H1 (cell line): ENCODE data around the gene SPEF1. TPM values are rescaled to one million over a fixed set of nuclear protein-coding genes. Genes with fewer than 3 reads are reported as not detected.

ENCODE experiments used
- ASH2L ChIP-seq: fragments of 200-600, 300-600 bp; sonication (generic); IDR thresholded peaks from one replicate; pipeline ENCODE4 v1.7.1; 2017; ENCODE audit warnings: low read length
- CBX8 ChIP-seq: fragments of 300-800, 300-1000 bp; sonication (generic); IDR thresholded peaks from 2 replicates; pipeline ENCODE4 v1.7.1; 2016; ENCODE audit warnings: low read depth, low read length, borderline replicate concordance
- CREB1 ChIP-seq: IDR thresholded peaks from 2 replicates; pipeline ENCODE4 v1.6.1; 2012; ENCODE audit warnings: inconsistent platforms
- FOSL1 ChIP-seq: IDR thresholded peaks from 2 replicates; pipeline ENCODE4 v1.6.1; 2011; ENCODE audit warnings: mild to moderate bottlenecking, low read depth, low read length, moderate library complexity; ENCODE audit not compliant: insufficient read depth
- GABPA ChIP-seq: IDR thresholded peaks from 2 replicates; pipeline ENCODE4 v1.6.1; 2011; ENCODE audit warnings: mild to moderate bottlenecking, low read length, moderate library complexity, borderline replicate concordance; ENCODE audit not compliant: insufficient read depth
- HDAC2 ChIP-seq, 2 experiments: fragments of 300-600 bp in 1 of 2; sonication (generic) in 1 of 2; IDR thresholded peaks; 2 replicates each; pipeline ENCODE4 v1.6.1; 2011 to 2012; ENCODE audit warnings: low read depth in 2 of 2, low read length in 2 of 2, mild to moderate bottlenecking in 2 of 2, moderate library complexity in 2 of 2, borderline replicate concordance in 1 of 2, inconsistent platforms in 1 of 2
- JUN ChIP-seq: IDR thresholded peaks from 2 replicates; pipeline ENCODE4 v1.6.1; 2011; ENCODE audit warnings: low read depth, mild to moderate bottlenecking, improper control_type of control experiment, low read length
- JUND ChIP-seq: IDR thresholded peaks from 2 replicates; pipeline ENCODE4 v1.6.1; 2011; ENCODE audit warnings: mild to moderate bottlenecking, improper control_type of control experiment, low read length
- KDM5A ChIP-seq: fragments of 200-600 bp; IDR thresholded peaks from 2 replicates; pipeline ENCODE4 v1.7.1; 2012; ENCODE audit warnings: mild to moderate bottlenecking, low read length, inconsistent platforms, mixed read lengths
- NANOG ChIP-seq: IDR thresholded peaks from 2 replicates; pipeline ENCODE4 v1.6.1; 2011; ENCODE audit warnings: low read length, low read depth, mild to moderate bottlenecking, inconsistent platforms; ENCODE audit not compliant: insufficient read depth, poor library complexity, severe bottlenecking
- NRF1 ChIP-seq: IDR thresholded peaks from 2 replicates; pipeline ENCODE4 v1.6.1; 2011; ENCODE audit warnings: mild to moderate bottlenecking, low read depth, low read length, improper control_type of control experiment
- PHF8 ChIP-seq: fragments of 200-600 bp; sonication (generic); conservative IDR thresholded peaks from 2 replicates; pipeline ENCODE4 v1.7.1; 2012; ENCODE audit warnings: low read depth, mild to moderate bottlenecking, inconsistent platforms, low read length, moderate library complexity
- POLR2A ChIP-seq, 2 experiments: IDR thresholded peaks; 1 replicate in 1 of 2; 2 replicates in 1 of 2; pipeline ENCODE4 v1.6.1; 2011; ENCODE audit warnings: low read depth in 2 of 2, low read length in 2 of 2, mild to moderate bottlenecking in 2 of 2; ENCODE audit errors: control extremely low read depth in 1 of 2
- POLR2AphosphoS5 ChIP-seq: IDR thresholded peaks from 2 replicates; pipeline ENCODE4 v1.6.1; 2011; ENCODE audit warnings: low read depth, low read length
- POU5F1 ChIP-seq: IDR thresholded peaks from 2 replicates; pipeline ENCODE4 v1.6.1; 2011; ENCODE audit warnings: low read depth, mild to moderate bottlenecking, low read length, moderate library complexity
- SAP30 ChIP-seq: fragments of 300-600 bp; sonication (generic); IDR thresholded peaks from 2 replicates; pipeline ENCODE4 v1.7.1; 2012; ENCODE audit warnings: low read length, moderate library complexity, mild to moderate bottlenecking, inconsistent platforms; ENCODE audit not compliant: insufficient read depth, insufficient replicate concordance
- SIRT6 ChIP-seq: IDR thresholded peaks from one replicate; pipeline ENCODE4 v1.7.1; 2012; ENCODE audit warnings: low read length, inconsistent platforms
- SIX5 ChIP-seq: IDR thresholded peaks from 2 replicates; pipeline ENCODE4 v1.6.1; 2011; ENCODE audit warnings: mild to moderate bottlenecking, low read depth, low read length
- SP1 ChIP-seq: IDR thresholded peaks from 2 replicates; pipeline ENCODE4 v1.6.1; 2011; ENCODE audit warnings: low read depth, low read length
- SUZ12 ChIP-seq: fragments of 200-600 bp; sonication (generic); IDR thresholded peaks from 2 replicates; pipeline ENCODE4 v1.6.1; 2012; ENCODE audit warnings: mild to moderate bottlenecking, inconsistent platforms, low read length, moderate library complexity, mixed read lengths
- TAF1 ChIP-seq: IDR thresholded peaks from 2 replicates; pipeline ENCODE4 v1.6.1; 2011; ENCODE audit warnings: mild to moderate bottlenecking, low read depth, low read length
- TCF12 ChIP-seq: IDR thresholded peaks from 2 replicates; pipeline ENCODE4 v1.6.1; 2011; ENCODE audit warnings: low read depth, mild to moderate bottlenecking, low read length
- TEAD4 ChIP-seq: IDR thresholded peaks from 2 replicates; pipeline ENCODE4 v1.6.1; 2012; ENCODE audit warnings: low read depth, low read length, inconsistent platforms, mixed read lengths
- YY1 ChIP-seq: IDR thresholded peaks from 2 replicates; pipeline ENCODE4 v1.6.1; 2011; ENCODE audit warnings: low read depth, mild to moderate bottlenecking, low read length
- ZNF274 ChIP-seq: IDR thresholded peaks from 2 replicates; pipeline ENCODE4 v1.7.0; 2012; ENCODE audit warnings: low read length, borderline replicate concordance; ENCODE audit errors: extremely low read depth
- polyA plus RNA-seq, 7 experiments: library from polyadenylated mRNA; depleted of rRNA in 3 of 7; stranded (reverse) in 5 of 7; unstranded in 2 of 7; fragments of >200 nt in 5 of 7; fragments of 200-250 nt in 2 of 7; gene quantifications; 1 replicate in 5 of 7; 2 replicates in 1 of 7; 4 replicates in 1 of 7; pipeline versions ENCODE4 v1.2.1 to v1.2.3, GENCODE V29; 2011 to 2013; ENCODE audit warnings: missing spikeins in 2 of 7, mixed read lengths in 2 of 7
- total RNA-seq: library from RNA; stranded (reverse); fragmentation: NEBNext Ultra II Directional; extraction: Animal tissue kit (Norgen Biotek cat#: 25700); gene quantifications from 2 replicates; pipeline ENCODE4 v1.2.1, GENCODE V29; 2021

SPEF1 gene
- total and polyA plus RNA-seq, 2 of the 8 experiments (the other 6 are each of a cell fraction or from before 2014, with no cell fraction given), result 0.51 to 0.71 TPM

- TF ChIP-seq CREB1 (peak; percentile 64), SUZ12 (no peak), TEAD4 (no peak), JUN (no peak), YY1 (no peak), SAP30 (peak; percentile 81), NANOG (no peak), POLR2A (IDR thresholded peaks at IDR 0.05; ENCODE audit: control extremely low read depth in 1 of 2, low read depth in 2 of 2, low read length in 2 of 2) (no peak; a peak in 1 of 3 replicates), FOSL1 (no peak), SIX5 (no peak), ZNF274 (no peak), PHF8 (0 out of 2 replicates have a peak, but pooled peaks have one; percentile 23), ASH2L (peak; percentile 37), SIRT6 (no peak), JUND (no peak), TCF12 (no peak), SP1 (no peak), CBX8 (no peak), POLR2AphosphoS5 (no peak), HDAC2 (IDR thresholded peaks at IDR 0.05; ENCODE audit: borderline replicate concordance in 1 of 2, low read depth in 2 of 2, low read length in 2 of 2) (peak in 1 of 2 experiments; percentile 73; a peak in 1 of 4 replicates), GABPA (no peak), KDM5A (no peak), NRF1 (no peak), POU5F1 (no peak), TAF1 (no peak)
Measured at GRCh38 chr20:3768342-3769130, 12.7 kb downstream of the SPEF1 start (continued).
